ENCODE measurements around the gene PDE3A.

PDE3A gene

DNA sequence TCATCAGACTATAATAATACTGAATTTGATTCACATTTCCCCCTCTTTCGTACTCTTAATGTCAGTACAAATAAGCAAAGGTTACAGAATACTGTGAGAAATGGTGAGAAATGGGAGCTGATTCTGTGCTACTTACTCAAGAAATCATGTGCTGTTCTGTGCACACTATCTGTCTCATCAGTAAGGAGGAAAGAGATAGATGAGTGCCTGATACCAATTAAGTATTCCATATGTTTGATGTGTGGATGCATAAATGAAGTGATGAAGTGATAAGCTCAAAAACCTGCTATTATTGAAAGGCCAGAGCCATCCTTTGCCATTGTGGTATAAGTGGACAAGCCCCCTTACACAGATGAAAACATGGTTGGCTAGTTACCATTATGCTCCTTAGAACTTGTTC is 127.7 kb downstream of the PDE3A start:
- H3K4me3 ChIP-seq (ENCODE audit: control insufficient read depth, low read depth, low read length): no peak overlapping the region
- TF ChIP-seq, protein P1, sequence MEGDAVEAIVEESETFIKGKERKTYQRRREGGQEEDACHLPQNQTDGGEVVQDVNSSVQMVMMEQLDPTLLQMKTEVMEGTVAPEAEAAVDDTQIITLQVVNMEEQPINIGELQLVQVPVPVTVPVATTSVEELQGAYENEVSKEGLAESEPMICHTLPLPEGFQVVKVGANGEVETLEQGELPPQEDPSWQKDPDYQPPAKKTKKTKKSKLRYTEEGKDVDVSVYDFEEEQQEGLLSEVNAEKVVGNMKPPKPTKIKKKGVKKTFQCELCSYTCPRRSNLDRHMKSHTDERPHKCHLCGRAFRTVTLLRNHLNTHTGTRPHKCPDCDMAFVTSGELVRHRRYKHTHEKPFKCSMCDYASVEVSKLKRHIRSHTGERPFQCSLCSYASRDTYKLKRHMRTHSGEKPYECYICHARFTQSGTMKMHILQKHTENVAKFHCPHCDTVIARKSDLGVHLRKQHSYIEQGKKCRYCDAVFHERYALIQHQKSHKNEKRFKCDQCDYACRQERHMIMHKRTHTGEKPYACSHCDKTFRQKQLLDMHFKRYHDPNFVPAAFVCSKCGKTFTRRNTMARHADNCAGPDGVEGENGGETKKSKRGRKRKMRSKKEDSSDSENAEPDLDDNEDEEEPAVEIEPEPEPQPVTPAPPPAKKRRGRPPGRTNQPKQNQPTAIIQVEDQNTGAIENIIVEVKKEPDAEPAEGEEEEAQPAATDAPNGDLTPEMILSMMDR (IDR thresholded peaks at IDR 0.05; ENCODE audit: control insufficient read depth, insufficient read depth, low read depth, low read length, missing control alignments): no peak
- no peak for DNase-seq (ENCODE audit: low read depth)

DNA sequence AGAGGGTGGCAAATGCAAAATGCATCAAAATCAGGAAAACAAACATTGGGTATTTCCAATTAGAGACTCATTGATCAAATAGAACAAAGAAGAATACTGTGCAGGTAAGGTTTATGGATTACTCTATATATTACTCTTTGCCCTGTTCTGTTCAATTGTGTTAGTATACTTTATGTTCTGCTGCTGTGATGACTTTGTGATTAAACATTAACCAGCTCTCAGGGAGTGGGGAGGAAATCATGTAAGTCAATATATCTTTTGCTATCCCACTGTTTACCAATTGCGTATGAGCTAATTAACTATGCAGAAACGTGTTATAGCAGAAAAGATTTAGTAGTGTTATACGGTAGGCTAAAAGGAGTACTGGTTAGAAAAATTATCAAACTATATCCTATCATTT is 129.4 kb downstream of the PDE3A start:
- H3K4me3 ChIP-seq (ENCODE audit: control insufficient read depth, low read depth, low read length): no peak overlapping the region
- TF ChIP-seq, protein P1 (IDR thresholded peaks at IDR 0.05; ENCODE audit: control insufficient read depth, insufficient read depth, low read depth, low read length, missing control alignments): no peak
- no peak for DNase-seq (ENCODE audit: low read depth)

DNA sequence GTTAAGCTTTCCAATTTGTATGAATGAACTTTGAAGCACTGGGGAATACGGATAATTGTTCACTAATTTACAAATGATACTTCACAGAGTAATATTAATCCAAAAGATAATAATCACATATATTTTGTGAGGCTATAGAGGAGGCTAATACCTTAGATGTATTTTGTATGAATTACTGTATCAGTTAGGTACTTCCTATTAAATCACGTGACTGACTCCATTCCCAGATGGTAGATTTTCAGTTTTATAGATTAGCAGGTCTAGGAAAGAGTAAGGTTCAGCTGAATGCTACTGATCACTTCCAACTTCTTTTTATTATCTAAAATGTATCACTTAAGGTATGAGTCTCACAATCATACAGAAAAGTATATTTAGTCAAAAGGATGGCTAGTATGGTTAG is 133.6 kb downstream of the PDE3A start:
- TF ChIP-seq, protein P1 (IDR thresholded peaks at IDR 0.05; ENCODE audit: control insufficient read depth, insufficient read depth, low read depth, low read length, missing control alignments): no peak
- no peak overlapping the region for H3K4me3 ChIP-seq (ENCODE audit: control insufficient read depth, low read depth, low read length)
- DNase-seq (ENCODE audit: low read depth): no peak

DNA sequence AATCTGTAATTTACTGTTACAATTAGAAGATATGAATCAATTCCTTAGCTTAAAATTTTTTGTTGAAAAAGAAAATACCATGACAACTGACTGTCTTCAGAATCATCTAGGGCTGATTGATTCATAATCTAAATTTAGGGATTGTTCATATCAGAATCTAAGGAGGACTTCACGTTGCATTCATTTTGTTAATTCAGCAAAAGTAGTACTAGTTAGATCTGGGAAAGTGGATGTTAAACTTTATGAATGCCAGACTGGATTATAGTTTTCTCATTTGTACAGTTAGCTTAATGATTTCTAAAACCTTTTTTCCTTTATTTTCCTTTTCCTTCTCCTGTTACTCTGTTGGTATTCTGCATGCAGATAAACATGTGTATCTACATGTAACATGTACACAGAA is 135.5 kb downstream of the PDE3A start:
- no peak for DNase-seq (ENCODE audit: low read depth)
- no peak overlapping the region for H3K4me3 ChIP-seq (ENCODE audit: control insufficient read depth, low read depth, low read length)
- TF ChIP-seq, protein P1 (IDR thresholded peaks at IDR 0.05; ENCODE audit: control insufficient read depth, insufficient read depth, low read depth, low read length, missing control alignments): no peak

DNA sequence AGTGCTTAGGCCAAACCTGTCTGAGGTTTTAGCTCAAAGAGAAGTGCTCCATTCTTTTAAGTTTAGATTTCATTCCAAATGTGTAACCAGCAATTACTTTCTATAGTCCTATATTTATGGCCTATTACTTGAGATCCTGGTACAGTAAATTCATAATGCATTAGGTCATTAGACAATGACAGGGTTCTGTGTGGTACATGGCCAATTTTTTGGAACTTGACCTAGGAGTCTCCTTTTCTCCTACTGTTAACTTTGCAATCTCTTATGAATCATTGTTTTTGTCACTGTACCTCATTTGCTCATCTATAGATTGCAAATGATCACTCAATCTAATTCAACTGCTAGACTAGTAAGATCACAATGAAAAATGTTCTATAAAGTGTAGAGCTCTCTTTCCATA is 136.7 kb downstream of the PDE3A start:
- DNase-seq (ENCODE audit: low read depth): no peak
- no peak overlapping the region for H3K4me3 ChIP-seq (ENCODE audit: control insufficient read depth, low read depth, low read length)
- TF ChIP-seq, protein P1 (IDR thresholded peaks at IDR 0.05; ENCODE audit: control insufficient read depth, insufficient read depth, low read depth, low read length, missing control alignments): no peak

DNA sequence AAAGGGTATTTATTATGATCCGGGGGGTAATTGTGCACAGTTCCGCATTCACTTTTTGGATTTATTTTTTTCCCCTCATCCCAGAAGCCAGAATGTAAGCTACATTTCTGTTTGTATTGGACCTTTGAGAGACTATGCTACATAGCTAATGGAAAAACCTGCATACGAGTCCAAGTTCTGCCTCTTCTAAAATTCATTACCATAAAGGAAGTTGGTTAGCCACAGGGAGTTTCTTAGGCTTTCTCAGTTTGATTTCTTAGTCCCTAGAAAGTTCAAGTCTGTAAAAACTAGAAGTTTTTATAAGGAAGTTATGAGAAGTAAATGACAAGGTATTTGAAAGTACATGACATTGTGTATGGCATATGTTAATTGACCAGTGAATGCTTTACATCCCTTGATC is 138.7 kb downstream of the PDE3A start:
- no peak overlapping the region for H3K4me3 ChIP-seq (ENCODE audit: control insufficient read depth, low read depth, low read length)
- TF ChIP-seq, protein P1 (IDR thresholded peaks at IDR 0.05; ENCODE audit: control insufficient read depth, insufficient read depth, low read depth, low read length, missing control alignments): no peak
- DNase-seq (ENCODE audit: low read depth): no peak

DNA sequence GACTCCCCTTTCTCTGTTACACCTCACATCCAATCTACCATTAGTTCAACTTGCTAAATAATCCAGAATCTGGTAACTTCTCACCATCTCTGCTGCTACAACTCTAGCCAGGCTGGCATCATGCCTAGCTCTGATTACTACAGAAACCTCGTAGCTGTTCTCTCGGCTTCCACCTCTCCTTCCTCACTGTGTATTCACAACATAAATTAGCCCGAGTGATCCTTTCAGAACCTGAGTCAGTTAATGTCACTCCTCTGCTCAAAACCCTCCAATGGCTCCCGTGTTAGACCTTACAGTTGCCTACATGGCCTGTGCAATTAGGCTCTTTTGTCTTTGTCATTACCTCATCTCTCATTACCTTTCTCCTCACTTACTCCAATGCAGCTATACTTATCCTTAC is 139.4 kb downstream of the PDE3A start:
- H3K4me3 ChIP-seq (ENCODE audit: control insufficient read depth, low read depth, low read length): no peak overlapping the region
- no peak for DNase-seq (ENCODE audit: low read depth)
- TF ChIP-seq, protein P1 (IDR thresholded peaks at IDR 0.05; ENCODE audit: control insufficient read depth, insufficient read depth, low read depth, low read length, missing control alignments): no peak
